A549 treated with CORT108297 at 1 μM for 4 hours (cell line): ENCODE data around the gene MPDZ. TPM values are rescaled to one million over a fixed set of nuclear protein-coding genes. Genes with fewer than 3 reads are reported as not detected.

Experiments
- total RNA-seq: library from RNA; stranded (reverse); fragments of 200-300 nt; extraction: Qiagen RNA extraction; gene quantifications from 5 replicates; pipeline ENCODE4 v1.2.3, GENCODE V29; 2022

Gene MPDZ
- total RNA-seq = 9.4 to 15.7 TPM (median 12.9 TPM) in 5 replicates

GRCh38 chr9:13279284-13280141 lies at the start of gene MPDZ:
Gene MPDZ (minus strand): TSS chr9:13279692. CDS start chr9:13250315, 29,377 bp downstream.

